Stimulated activated CD8-positive, alpha-beta memory T cell treated with anti-CD3 and anti-CD28 coated beads, Interleukin-12 subunit alpha, Interleukin-12 subunit beta, amount 100 ng/mL, for 24 hours (primary cell): ENCODE data around the gene CFAP45.
A peak's percentile ranks its signal among the peaks of the same experiment; 100 is the strongest.

ENCODE experiments used
- DNase-seq: peaks from one replicate; pipeline ENCODE4 v3.0.0-alpha.2; 2020; ENCODE audit errors: extremely low read depth

The CFAP45 gene

DNA sequence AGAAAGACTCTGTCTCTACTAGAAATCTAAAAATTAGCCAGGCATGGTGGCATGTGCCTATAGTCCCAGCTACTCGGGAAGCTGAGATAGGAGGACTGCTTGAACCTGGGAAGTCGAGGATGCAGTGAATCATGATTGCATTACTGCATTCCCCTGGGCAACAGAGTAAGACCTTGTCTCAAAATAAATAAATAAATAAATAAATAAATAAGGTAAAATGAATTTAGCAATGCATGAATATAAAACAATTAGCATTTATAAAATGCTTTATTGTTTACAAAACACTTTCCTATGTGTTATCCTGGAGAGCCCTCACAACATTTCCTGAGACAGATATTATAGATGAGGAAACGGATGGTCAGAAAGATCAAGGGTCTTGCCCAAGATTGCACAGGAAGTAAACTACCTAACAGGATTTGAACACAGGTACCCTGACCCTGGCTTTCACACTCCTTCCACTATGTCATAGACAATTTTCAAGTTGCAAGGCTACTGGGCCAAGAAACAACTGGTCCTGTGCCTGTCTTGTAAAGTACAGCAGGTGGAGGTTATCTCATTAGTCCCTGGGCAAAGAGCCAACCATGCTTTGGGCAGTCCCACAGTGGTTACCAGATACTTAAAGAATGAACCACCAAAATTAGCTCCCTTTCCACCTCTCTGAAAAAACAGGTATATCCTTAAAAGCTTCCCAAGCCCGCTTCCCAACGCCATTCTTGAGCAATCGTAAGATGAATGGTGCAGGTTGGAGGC lies 22.1 kb downstream of the CFAP45 start:
- DNase-seq = no peak

GRCh38 chr1:159873530-159874143 lies 26.3 kb downstream of the CFAP45 start:
- DNase-seq = no peak

DNA sequence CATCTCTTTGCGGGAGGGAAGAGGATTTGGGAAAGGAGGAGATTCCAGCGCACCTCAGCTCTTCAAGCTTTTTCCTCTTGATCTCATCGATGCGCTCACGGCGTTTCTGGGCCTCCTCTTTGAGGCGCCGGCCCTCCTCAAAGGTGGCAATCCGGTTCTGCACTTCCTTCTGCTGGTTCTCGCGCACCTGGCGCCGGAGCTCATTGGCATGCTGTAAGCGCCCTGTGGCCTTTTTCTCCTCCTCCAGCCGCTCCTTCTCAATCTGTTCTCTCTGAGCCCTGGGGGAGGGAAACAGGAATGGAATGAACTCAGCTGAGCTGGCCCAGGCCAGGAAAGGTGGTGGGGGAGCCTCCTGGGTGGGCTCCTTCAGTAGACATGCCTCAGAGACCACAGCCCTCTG lies 27.1 kb downstream of the CFAP45 start:
- no peak for DNase-seq

DNA sequence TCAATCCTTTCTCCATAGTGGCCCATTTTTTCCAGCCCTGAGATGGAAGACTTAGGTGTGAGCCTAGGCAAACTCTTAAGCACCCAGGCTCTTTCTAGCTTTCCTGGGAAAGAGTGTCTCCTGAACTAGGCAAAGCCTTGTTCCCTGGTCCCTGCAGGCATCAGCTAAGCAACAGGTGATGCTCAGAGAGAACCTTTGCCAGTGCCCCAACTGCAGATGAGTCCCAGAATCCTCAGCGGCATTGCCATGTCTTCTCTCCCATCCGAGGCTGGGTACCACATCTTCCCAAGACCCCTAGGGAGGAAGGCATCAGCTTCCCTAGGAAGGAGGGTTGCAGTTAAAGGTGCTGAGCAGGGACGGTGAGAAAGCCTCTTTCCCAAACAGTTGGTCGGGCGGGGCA lies 29.3 kb downstream of the CFAP45 start:
- DNase-seq = no peak

- no peak for DNase-seq
These were observed 30.4 kb downstream of the CFAP45 start for GRCh38 chr1:159869607-159870006.

- DNase-seq = no peak
These were observed 30.8 kb downstream of the CFAP45 start for GRCh38 chr1:159869173-159869572.

DNA sequence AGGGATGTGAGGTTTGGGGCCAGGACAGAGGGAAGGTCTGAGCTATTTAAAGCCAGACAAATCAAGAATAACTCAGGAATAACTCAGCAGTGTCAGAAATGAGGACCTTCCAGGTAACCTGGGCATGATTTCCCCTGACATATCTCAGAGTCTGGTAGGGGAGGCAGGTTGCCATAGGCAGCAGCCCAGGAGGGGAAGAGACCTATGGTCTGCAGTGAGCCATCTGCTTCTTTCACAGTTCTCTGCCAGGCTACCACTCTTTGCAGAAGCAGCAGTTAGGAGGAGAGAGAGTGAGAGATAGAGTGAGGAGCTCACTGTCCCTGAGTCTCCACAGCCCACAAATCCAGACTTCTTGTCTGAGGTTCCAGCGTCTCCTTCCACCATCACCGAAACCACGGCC lies 31.2 kb downstream of the CFAP45 start:
- DNase-seq = no peak

DNA sequence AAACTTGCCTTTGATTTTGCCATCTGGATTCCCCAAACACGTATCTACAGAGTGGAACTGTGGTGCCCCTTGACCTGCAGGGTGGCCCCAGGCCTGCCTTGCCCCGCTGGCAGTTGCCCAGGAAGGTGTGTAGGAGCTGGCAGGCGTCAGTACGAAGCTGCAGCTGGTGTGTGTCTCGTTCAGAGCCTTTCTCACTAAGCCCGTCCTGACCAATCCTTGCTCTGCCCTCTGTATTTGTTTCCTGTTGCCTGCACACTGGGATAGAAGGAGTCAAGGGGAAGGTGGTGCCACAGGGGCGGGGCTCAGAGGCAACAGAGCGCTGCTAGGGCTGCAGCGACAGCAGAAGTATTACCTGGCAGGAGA lies 32.3 kb downstream of the CFAP45 start:
- DNase-seq = no peak

DNA sequence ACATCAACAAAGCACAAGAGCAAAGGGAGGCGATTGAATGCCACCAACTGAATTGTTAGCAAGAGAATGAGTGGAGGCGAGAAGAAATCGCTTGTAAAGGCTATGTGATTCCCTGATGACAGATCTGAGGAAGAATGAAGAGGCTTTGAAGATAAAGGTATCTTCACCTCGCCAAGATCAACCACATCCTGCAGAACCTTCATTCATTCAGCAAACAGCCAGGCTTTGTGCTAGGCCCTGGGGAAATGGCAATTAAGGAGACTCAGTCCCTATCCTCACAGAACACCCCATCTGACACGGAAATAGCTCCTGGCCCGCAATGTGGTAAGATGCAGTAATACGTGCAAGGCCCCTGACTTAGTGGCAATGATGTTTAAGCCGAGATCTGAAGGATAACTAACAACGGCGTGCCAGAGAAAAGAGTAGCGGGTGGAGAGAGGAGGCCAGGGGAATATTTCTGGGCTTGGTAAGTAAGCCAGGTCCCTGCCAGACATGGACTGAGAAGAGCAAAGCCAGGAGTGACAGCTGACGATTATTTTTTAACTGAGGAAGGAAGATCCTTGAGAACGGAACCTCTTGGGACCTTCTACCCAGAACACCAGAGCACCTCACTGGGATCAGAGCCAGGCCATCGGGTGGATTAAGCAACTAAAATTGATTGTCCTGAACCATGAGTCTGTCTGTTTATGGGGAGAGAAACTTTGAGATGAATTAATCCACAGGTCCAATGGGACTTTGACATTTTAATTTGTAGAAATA lies 32.9 kb downstream of the CFAP45 start:
- DNase-seq = no peak

GRCh38 chr1:159866066-159866465 lies 33.9 kb downstream of the CFAP45 start:
- no peak for DNase-seq

DNA sequence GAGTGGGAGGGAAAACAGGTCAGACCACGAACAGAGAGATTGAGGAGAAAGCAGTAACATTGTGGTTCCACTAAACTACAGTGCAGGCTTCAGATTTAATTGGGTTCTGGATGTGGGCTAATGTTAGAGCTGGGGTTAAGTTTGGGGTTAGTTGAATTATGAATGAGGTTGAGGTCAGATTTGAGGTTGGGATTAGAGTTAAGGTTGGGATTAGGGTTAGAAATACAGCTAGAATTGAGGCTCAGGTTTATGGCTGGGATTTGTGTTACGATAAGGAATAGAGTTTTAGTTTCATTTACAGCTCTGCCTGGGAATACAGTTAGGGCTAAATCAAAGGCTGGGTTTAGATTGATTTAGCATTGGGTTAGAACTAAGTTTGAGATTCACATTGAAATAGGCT lies 35.7 kb downstream of the CFAP45 start:
- DNase-seq = no peak

GRCh38 chr1:159862557-159862956 lies 37.4 kb downstream of the CFAP45 start, which contains the start of gene VSIG8:
TSS of gene VSIG8 (minus strand) at chr1:159862657. CDS start at chr1:159862521, 136 bp downstream.
- DNase-seq = no peak

DNA sequence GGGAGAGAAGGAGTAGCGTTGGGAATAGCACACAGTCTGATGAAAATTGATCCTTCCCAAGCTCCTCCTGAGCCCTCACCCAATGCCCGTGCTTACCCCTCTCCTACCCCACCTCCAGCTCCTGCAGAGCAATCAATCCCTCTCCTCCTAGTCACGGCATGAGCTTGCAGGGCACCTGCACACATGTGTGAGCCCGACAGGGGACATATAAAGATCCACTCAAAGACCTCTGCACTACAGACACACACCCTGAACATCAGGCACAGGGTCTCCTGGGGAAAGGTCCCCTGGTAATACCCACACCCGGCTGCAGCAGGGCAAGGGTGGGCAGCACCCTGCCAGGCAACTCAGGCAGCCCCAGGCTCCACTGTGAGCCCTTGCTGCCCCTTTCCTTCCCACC lies 37.9 kb downstream of the CFAP45 start:
- DNase-seq = no peak

DNA sequence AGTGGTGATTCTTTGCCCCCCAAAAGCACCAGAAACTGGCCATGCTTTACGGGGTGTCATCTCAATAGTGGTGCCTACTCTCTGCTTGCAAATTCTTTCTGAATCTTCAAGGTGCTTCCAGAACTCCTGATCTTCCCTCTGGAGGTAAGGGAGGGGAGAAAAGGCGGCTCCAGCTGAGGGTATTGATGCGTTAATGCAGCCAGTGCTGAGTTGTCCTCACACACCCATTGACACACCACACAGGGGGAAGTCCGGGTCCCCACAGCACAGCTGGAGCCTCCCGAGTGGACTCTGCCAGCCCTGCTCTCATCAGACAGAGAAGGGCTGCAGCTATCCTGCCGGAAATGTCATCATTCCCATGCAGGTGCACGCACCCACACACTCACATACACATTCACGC lies 38.7 kb downstream of the CFAP45 start:
- no peak for DNase-seq

DNA sequence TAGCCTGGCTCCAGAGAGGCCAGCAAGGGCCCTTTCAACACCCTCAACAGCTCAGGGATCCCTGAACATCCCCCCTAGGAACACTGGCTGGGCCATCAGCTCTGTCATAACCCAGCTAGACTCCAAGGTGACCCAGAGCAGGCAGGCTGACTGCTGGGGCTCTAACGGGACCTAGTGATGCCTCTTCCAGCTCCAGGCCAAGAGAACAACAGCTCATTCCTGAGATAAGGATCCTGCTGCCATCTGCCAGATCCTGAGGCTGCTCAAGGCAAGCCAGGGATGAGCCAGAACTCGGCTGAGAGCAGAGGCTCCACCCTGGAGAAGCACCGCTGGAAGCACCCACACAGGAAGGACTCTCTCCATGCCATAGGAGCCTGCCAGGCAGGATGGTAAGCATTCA lies 39.5 kb downstream of the CFAP45 start:
- DNase-seq = no peak

GRCh38 chr1:159859767-159860322 lies 40.1 kb downstream of the CFAP45 start:
- DNase-seq = no peak

DNA sequence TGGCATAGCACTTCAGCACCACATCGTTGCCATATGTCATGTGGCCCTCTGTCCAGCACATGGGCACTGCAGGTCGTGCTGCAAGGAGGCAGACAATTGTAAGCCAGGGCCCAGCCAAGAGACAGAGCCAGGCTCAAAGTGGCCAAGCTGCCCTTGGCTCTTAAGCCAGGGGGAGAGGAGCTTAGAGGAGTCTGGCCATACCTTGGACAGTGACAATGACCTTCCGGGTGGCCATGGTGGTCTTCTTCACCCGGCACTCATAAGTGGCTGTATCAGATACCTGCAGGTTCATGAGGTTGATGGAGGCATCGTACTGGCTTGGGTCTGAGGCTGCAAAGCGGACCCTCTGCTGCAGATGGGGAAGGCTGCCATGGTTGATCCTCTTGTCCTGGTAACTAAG lies 42.1 kb downstream of the CFAP45 start:
- DNase-seq = no peak

DNA sequence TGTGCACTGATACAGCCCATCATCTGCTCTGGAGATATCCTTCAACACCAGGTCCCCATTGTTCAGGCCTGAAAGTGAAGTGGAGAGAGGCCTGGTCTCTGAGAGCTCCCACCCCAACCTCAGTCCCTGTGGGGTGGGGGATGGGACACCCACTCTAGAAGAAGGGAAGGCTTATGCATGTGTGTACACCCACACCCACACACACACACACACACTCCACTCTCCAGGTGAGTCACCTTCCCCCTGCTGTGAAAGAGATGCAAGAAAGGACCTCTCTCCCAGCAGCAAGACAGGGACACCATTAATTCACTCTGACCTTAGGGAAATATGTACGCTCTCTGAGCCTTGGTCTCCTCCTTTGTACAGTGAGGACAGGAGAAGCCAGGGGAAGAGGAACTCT lies 43.4 kb downstream of the CFAP45 start:
- no peak for DNase-seq

GRCh38 chr1:159855709-159856108 lies 44.3 kb downstream of the CFAP45 start:
- no peak for DNase-seq

GRCh38 chr1:159854693-159855192 lies 45.2 kb downstream of the CFAP45 start:
- DNase-seq = peak; percentile 49

GRCh38 chr1:159854116-159854692 lies 45.8 kb downstream of the CFAP45 start:
- DNase-seq = no peak
